Measurements from ENCODE around the gene AEBP1.

AEBP1 gene

DNA sequence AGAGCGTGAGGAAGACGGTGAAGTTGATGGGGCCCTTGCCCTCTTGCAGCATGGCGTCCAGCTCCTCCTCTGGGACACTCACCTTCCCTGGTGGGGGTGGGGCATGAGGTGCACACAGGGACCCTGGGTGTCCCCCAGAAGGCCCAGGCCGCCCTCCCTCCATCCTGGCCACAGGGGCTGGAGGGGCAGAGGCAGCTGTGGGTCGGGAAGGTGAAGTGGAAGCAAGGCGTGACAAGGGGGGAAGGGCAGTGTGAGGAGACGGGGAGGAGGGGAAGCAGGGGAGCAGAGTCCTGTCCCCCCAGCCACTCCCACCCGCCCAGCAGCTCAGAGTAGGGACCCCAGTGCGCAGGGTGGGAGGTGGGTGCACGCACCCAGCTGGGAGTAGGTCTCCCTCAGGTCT is 36.2 kb downstream of the AEBP1 start:
- no peak for DNase-seq

DNA sequence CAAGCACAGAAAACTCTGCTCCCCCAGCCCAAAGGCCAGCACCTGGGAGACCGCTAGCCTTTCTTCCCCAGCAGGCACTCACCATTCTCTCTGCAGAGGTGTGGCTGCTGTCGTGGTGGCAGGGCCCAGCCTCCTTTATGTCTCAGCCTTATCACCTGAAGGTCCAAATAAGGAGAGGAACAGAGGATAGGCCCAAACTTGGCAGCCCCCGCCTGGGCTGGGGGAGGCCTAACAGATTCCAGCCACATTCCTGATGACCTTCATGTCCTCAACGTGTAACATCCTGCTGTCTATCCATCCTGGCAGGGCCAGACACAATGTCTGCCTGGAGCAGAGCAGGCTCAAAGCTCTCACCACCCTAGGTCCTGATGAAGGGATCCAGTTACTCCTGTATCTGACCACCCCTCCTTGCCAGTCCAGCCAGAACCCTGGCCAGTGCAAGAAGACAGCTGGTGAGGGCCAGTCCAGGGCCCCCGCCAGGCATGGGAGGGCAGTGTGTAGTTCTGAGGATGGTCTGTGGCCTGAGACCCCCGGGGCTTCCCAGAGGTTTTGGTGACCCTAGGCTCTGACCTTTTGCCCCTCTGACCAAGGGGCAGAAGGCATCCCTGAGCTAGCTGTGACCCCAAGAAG is 37.2 kb downstream of the AEBP1 start, which contains the start of gene MYL7:
Gene MYL7 (minus strand): TSS at position 112 of the 630 bp plus-strand sequence. CDS start 27 bp downstream, at position 85.
- DNase-seq = no peak

DNA sequence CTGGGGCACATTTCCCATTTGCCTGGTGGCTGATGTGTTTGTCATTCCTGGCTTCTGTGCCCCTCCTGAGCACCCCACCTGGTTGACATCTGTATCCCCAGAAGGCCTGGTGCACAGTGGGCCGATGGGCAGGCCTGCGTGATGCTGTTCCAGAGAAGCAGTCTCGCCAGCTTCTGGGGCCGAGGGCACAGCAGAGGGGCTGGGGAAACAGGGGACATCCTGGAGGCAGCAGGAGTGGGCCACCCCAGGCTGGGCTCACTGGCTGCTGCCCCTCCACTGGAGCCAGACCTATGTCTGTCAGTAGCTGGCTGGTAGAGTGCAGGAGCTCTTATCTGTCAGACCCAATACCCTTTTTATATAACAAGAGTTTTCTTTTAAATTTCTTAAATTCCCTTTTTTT is 37.9 kb downstream of the AEBP1 start:
- DNase-seq = no peak

DNA sequence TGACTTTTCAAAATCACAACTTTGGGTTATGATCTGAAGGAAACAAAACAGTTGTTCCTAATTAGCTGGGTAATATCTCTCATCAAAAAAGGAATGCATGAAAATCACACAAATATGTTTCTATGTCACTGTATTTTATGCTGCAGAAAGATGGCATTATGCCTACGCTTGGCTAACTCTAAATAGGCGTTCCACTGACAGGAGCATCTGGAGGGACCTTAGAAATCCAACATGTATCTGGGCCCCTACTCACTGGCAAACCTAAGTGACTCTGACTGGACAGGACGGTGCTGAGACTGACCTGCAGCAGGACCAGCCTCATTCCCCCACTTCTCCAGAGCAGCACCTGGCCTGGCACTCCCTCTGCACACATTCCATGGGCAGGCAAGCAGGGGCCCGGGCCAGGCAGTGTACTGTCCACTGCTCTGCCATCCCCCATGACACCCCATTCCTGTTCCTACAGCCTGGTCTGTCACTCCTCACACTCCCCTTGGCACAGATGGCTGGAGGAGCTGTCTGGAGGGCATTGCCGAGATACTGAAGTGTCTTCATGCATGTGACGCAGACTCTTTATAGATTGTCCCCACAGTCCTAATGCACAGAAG is 39.6 kb downstream of the AEBP1 start:
- DNase-seq = no peak

DNA sequence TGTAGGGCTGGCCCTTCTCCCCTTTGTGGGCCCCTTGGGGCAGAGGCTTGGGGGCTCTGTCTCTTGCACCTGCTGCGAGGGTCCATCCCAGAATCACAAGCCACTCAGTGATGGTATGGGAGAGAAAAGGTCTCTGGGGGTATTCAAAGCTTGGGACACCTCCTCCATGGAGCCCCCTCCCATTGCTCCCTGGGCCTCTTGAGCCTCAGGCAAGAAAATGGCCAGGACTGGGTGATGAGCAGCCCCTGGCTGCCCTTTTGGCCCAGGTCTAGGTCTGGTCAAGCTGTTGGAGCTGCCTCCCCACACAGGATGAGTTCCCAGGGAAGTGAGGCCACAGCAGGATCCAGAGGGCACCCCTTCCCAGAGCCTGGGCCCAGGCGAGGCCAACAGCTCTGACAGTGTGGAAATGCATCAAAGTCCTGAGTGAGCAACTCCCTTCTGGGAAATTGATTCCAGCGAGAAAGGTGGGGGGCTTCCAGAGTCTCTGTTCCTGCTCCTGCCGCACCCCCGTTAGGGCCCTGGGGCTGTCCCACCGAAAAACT is 40.4 kb downstream of the AEBP1 start:
- DNase-seq = no peak

DNA sequence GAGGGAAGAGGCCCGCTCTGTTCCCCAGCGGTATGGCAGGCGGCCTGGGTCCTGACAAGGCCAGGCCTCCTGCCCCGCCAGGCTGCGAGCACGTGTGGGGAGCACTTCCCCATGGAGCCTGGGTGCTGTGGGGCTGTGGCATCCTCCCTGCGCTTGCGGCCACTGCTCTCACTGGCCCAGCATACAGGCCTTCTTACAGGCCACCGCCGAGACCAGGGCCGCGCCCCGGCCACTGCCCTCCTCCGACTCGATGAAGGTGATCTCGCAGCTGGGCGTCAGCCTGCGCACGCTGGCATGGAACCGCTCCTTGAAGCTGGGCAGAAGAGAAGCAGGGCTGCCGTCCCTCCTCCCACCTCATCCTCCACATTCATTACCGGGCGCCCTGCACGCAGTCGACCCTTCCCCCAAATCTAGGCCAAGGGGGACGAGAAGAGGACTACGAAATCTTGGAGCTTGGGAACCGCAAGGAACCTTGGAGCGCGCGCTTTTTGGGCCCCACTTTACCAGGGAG is 40.9 kb downstream of the AEBP1 start:
- DNase-seq = peak in 1 of 56 donors; percentile 29

DNA sequence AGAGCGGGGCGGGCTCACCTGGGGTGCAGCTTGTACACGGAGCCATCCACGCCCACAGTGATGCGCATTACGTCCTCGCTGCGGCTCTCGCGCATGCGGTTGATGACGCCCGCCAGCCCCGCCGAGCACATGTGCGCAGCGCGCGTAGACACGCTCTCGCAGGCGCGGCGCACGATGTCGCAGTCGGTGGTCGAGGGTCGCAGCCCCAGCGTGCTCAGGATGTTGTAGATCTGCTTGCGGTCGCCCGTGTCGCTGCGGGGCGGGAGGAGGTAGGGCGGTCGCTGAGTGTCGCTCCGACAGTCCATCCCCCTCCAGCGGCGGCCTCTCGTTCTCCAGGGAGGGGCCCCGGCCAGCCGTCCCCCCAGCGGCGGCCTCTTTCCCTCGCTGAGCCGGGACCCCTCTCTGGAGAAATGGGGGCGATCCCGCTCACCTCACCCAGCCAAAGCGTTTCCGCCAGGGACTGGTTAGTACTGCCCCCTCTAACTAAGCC is 41.4 kb downstream of the AEBP1 start:
- DNase-seq = peak in 26 of 56 donors; percentile 6 to 76 (median 36)

DNA sequence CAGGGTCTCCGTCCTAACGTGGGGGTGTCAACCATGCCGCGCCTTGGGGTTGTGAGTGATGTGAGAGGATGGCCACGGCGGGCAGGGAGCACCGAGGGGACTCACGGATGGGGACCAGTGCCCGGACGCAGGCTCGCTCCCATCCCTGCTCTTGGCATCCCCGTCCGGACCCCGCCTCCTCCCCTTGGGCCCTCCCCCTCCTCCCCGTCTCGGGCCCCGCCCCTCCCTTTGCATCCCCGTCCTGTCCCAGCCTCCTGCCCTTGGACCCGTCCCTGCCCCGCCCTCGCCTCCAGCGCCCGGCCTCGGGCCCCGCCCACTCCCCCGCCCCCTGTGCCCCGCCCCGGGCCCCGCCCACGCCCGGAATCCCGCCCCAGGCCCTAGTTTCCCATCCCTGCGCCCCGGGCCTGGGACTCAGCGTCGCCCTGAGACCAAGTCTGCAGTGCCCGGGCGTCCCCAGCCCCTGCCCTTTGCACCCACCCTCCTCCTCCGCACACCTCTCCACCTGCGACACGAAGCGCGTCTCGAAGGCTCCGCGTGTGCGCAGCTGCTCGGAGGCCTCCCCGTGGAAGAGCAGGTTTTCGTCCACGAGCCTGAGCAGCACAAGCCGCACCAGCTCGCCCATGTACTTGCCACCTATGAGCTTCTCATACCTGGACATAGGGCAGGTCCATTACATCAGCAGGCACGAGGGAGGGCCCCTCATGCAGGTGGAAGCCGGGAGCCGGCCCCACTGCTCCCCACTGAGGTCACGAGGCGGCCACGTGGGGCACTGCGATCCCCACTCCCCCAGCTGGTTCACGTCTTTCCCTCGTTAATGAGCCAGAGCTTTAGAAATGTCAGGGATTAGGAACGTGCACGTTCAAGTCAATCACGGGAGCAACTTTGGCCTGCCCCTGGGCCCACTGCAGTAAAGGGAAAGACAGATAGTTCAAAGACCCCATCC is 42.1 kb downstream of the AEBP1 start:
- DNase-seq = peak in 47 of 56 donors; percentile 17 to 85 (median 60)

DNA sequence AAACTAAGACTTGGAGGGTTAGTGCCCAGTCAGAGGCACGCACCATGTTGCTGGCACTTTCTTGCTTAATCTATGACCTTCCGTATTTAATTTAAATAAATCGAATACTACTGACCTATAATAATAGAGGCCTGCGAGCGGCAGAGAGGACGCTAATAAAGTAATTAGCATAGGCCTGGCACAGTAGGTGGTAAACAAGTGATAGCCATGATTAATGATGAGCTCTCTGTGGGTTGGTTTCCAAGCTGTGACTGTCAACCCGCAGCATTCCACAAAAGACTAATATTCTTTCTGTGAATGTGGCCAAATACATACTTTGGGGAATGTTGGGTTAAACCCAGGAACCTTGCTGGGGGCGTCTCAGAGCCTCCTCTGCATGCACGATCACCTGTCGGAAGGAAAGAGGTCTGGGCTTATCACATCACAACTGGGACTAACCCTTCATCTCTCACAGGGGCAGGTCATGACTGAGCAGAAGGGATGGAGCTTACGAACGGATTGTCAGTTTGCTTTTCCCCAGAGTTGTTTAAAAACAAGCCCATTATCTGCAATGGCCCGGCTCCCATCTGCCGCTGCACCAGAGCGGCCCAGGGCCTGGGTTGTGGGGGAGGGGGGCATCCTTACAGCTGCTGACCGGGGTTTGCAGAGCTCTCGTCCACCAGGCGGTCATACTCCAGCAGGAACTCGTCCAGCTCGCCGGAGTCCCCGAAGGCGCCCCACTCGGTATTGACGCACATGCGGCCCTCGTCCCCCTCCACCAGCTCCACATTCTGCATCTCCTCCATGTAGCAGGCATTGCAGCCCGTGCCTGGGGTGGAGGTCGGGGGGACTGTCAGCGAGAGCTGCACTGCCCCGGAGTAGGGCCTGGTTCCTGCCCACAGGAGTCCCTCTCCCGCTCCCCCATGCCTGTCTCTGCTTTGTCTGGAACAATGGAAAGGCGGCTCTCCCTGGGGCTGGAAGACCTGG is 43.2 kb downstream of the AEBP1 start:
- peak in 14 of 56 donors; percentile 6 to 51 (median 16) for DNase-seq

DNA sequence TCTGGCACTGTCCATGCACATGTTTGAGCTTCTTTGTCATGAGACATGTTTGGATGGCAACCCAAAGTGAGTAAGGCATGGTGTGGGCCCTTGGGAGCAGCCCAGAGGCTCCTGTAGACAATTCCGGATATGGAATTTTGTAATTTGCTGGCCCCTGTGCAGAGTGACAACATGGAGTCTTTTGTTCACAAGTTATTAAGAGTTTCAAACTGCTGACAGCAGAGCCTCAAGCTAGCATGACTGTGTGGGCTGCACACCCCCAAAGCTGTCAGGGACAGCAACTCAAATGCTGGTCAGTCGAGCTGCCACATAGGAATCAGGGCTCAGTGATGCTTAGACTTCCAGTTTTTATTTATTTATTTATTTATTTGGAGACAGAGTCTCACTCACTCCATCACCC is 44.0 kb downstream of the AEBP1 start:
- DNase-seq = no peak

DNA sequence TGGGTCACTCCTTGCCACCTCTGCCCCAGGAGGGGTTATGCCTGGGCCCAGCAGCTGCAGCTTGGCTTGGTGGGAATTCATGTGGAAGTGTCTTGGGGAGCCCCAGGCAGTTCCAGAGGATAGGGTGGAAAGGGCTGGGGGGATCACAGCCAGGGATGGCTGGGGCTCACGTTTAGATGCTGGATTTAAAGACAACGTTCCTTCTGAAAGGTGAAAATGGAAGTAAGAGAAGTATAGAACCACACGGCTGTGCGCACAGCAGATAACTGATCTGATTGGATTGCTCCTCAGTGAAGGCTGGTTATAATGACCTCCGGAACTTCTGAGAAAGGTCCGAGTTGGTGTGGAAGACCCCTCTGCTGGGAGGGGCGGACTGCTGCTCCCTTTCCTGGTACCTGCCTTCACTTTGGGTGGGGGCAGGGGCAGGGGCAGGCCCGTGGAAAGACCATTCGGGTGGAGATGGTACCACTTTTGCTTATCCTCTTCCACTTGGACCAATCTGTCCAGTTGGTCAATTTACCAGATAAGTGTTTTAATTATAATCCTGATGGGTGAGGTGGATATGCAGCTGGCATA is 44.9 kb downstream of the AEBP1 start:
- DNase-seq = no peak

DNA sequence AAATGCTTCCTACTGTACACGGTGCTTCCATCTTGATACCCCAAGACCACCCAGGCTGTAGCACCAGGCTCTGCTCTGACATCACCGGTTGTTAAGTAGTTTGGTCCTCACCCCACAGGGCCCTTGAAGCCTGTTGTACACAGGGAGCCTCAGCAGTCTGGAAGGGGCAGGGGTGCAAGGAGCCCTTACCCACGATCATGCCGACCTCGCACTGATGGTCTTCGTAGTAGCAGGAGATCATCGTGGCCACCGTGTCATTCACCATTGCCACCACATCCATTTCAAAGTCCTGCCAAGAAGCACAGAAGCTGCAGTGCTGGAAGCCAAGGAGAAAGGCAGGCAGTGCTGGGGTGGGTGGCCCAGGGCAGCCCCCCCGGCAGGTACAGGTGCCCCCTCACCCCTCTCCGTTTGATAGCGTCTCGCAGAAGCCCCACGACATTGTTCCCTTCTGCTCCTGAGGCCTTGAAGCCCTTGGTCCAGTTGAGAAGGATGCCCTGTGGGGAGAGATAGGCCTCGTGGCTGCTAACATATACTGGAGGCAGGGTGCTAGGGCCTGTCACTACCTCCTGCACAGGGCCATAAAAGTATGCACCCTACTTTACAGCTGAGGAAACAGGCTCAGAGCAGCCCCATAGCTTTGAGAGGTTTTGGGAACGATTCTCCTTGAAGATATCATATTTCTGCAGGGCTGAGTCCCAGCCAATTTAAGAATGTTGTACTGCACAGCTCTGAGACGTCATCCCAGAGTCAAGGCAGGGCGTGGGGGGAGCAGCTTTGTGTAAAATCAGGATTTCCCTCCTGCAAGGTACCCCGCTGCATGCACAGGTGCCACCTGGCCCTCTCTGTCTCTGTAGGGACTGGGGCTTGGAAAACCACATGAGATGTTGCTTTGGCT is 45.7 kb downstream of the AEBP1 start:
- DNase-seq = no peak

DNA sequence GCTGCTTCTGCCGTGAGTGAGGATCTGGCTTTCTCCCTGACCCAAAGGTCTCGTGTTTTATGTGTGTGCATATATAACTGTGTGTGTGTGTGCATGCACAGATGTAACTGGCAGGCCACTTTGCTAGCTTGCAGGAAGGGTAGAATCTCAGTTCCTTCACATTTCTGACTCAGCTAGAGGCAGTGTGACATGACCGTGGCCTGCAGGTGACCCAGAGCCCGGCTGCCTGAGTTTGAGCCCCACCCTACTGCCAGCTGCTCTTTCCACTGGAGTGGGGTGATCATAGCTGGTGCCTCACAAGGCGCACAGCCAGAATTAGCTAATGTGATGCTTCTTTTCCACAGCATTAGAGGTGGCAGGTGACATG is 46.3 kb downstream of the AEBP1 start:
- no peak for DNase-seq

DNA sequence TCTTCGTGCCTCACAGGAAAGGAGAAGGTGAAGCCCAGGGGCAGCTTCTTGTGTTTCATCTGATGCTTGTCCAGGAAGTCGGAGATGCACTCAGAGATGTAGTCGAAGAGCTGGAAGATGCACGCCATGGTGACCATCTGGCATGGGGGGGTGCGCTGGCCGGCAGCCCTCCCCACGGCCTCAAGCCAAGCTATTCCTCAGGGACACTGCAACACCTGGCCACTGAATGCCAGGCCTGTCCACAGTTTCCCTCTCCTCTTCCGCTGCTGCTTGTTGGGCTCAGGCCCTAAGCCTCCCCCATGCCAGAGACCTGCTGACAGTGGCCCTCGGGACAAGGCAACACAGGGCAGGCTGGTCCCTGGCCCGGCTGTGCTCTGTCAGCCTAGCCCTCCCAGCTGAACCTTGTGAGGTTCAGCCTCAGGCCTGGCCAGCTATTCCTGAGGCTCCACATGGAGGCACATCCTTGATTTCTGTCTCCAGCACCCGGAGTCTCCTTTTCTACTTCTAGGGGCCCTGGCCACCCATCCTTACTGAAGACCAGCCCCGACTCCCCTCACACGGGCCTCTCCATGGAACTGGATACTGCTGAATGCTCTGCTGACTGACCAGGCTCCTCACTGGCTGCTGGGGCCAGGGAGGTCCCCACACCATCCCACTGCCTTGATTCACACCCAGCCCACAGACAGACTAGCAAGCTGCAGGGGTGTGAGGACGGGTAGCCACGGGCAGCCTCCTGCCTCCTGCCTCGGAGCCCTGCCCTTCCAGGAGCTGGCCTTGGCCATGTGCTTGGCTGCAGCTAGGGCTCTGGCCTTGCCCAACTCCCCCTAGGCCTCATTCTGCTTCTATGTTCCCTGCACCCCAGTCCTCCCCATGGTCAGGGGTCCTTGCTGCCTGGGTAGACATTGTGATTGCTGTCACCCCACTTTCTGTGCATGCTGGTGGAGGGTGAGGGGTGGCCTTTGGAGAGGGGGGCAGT is 47.1 kb downstream of the AEBP1 start:
- DNase-seq = no peak

DNA sequence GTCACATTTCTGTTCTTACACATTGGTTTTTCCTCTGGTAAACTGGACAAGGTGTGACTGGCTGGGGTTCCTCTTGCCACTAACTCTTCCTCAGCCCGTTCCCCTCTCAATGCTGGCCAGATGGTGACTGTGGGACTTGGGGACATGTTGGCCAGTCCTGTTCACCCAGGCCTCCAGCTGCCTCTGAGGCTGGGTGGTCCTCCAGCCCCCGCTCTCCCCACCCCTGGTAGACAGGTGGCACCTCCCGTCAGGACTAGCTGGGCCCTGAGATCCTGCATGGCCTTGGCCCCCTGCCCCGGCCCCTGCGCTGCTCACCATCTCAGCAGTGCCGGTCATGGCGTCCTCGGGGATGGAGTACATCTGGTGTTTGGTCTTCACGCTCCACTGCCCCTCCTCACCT is 47.8 kb downstream of the AEBP1 start:
- no peak for DNase-seq

DNA sequence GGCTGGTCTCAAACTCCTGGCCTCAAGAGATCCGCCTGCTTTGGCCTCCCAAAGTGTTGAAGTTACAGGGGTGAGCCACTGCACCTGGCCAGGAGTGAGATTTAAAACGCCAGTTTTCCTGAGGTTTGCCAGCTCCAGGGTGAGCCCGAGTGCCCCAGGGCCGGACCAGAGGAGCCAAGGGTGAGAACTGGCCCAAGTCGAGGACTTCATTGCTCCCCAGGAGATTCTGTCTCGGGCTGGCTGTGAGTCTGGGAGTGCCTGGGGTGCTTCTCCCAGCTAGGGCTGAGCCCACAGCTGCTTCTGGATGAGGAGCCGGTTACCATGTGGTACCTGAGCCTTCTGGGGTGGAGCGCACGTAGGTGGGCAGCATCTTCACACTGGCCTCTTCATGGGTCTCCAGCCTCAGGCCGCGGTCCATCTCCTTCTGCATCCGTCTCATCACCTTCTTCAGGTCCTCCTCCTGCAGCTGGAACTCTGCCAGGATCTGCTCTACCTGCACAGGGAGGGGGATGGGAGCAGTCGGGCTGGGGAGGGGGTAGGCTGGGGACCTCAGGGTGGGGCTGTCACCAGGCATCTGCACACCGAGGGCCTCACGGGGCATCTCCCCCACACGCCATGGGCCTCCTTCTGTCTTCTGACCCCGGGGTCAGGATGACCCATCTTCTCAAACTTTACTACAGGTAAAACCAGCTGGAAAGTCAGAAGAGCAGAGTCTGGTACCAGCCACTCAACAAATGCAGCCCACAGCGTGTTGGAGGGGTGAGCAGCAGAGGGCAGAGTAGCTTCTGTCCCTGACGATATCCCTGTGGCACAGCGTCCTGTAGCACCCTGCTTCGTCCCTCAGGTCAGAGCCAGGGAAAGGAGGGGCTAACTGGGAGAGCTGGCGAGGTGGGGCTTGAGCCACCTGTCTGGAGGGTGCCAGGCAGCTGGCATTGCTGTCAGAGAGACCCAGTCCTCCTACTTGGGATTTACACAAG is 49.1 kb downstream of the AEBP1 start:
- no peak for DNase-seq

Data from nucleus accumbens (tissue), 56 donors.